SW 1271 (cell line): ENCODE data around the gene SORCS2.
"Not testable (repeated sequence)": the region's sequence is repeated elsewhere in the genome, so short reads cannot be mapped to it uniquely, and the experiment has no call there.

Experiments
- DNase-seq, 2 experiments: peaks; one replicate each; lab custom pipeline; 2025; lab: John Stamatoyannopoulos, UW

The SORCS2 gene

GRCh38 chr4:7160439-7160838 is 31.9 kb upstream of the SORCS2 start:
- no peak for DNase-seq

- no peak for DNase-seq
Observed at GRCh38 chr4:7160951-7161440, 31.3 kb upstream of the SORCS2 start.

GRCh38 chr4:7161721-7162214 is 30.6 kb upstream of the SORCS2 start:
- DNase-seq, result no peak

- DNase-seq, result not testable (repeated sequence)
Observed at GRCh38 chr4:7165056-7165873, 27.1 kb upstream of the SORCS2 start.

GRCh38 chr4:7165874-7166201 is 26.5 kb upstream of the SORCS2 start:
- DNase-seq, result no peak

GRCh38 chr4:7166237-7166636 is 26.1 kb upstream of the SORCS2 start:
- no peak for DNase-seq

GRCh38 chr4:7166981-7167700 is 25.2 kb upstream of the SORCS2 start:
- no peak for DNase-seq

- peak in 1 of 2 experiments; percentile 11 for DNase-seq
Observed at GRCh38 chr4:7167706-7168105, 24.6 kb upstream of the SORCS2 start.

- no peak for DNase-seq
Observed at GRCh38 chr4:7168106-7168505, 24.2 kb upstream of the SORCS2 start.

GRCh38 chr4:7169134-7169533 is 23.2 kb upstream of the SORCS2 start:
- no peak for DNase-seq

GRCh38 chr4:7170012-7170411 is 22.3 kb upstream of the SORCS2 start:
- no peak for DNase-seq

GRCh38 chr4:7171191-7171900 is 21.0 kb upstream of the SORCS2 start:
- DNase-seq, result no peak

- no peak for DNase-seq
Observed at GRCh38 chr4:7172508-7172907, 19.8 kb upstream of the SORCS2 start.

GRCh38 chr4:7172946-7173345 is 19.4 kb upstream of the SORCS2 start:
- no peak for DNase-seq

- DNase-seq, result no peak
Observed at GRCh38 chr4:7173841-7174449, 18.4 kb upstream of the SORCS2 start.

- DNase-seq, result no peak
Observed at GRCh38 chr4:7179158-7179557, 13.2 kb upstream of the SORCS2 start.

GRCh38 chr4:7180938-7181337 is 11.4 kb upstream of the SORCS2 start:
- no peak for DNase-seq

GRCh38 chr4:7182616-7183015 is 9.7 kb upstream of the SORCS2 start:
- no peak for DNase-seq

- no peak for DNase-seq
Observed at GRCh38 chr4:7183161-7183560, 9.2 kb upstream of the SORCS2 start.

- DNase-seq, result no peak
Observed at GRCh38 chr4:7183780-7184460, 8.4 kb upstream of the SORCS2 start.

- no peak for DNase-seq
Observed at GRCh38 chr4:7185487-7186030, 6.8 kb upstream of the SORCS2 start.
